Measurements from ENCODE around the gene KRTAP10-12.

- TF ChIP-seq CTCF (IDR thresholded peaks at IDR 0.05) (no peak), POLR2AphosphoS5 (IDR thresholded peaks at IDR 0.05) (no peak)
Measured at GRCh38 chr21:44686000-44686781, 10.8 kb upstream of the KRTAP10-12 start.

All from transverse colon (tissue), 4 donors.